ENCODE results near the gene PRDM2. TPM values are rescaled to one million over a fixed set of nuclear protein-coding genes. Genes with fewer than 3 reads are reported as not detected.

PRDM2 gene
- total RNA-seq, 1 experiment from 2014 or later, result 64.2 TPM

- intact Hi-C loops (cut with micrococcal nuclease; ENCODE audit: unreplicated experiment), result no loop called here
- TF ChIP-seq CTCF (conservative IDR thresholded peaks at IDR 0.05; ENCODE audit: low read depth, low read length), result no peak
- CTCF ChIA-PET, result interaction anchor here (0.7 kb wide), 1 partner anchor 385 kb away, joined by 4 read pairs; no protein-coding TSS in a partner anchor
Observed at GRCh38 chr1:13730751-13731482, 30.9 kb downstream of the PRDM2 start.

DNA sequence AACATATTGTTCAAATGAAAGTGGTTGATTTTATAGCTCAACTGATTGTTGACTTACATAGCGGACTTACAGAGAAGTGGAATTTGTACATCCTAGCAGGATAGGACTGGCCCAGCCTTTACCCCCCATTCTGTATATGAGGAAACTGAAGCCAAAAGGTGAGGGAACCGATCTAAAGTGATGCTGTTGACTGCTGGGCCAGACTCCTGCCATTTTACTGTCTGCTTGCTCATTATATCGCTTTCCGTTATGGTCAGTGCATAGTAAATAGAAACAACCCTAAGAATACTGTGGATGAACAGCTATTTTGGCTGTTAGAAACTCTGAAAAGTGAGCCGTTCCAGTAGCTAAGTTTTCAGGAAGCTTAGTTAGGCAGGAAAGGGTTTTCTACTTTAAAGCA is 31.9 kb downstream of the PRDM2 start:
- Histone ChIP-seq H3K4me3 (ENCODE audit: low read depth, low read length, poor library complexity, severe bottlenecking) (no peak overlapping the region), H3K9me3 (ENCODE audit: low read depth, low read length, poor library complexity, severe bottlenecking) (no peaks in the 10 kb centered on the region), H3K27ac (ENCODE audit: low read depth, low read length, poor library complexity, severe bottlenecking) (no peak overlapping the region), H3K36me3 (ENCODE audit: insufficient read depth, low read length, poor library complexity, severe bottlenecking) (no peaks in the 10 kb centered on the region), H3K4me1 (ENCODE audit: insufficient read depth, low read length, poor library complexity, severe bottlenecking) (peaks cover 22% of the 10 kb centered on the region), H3K27me3 (replicated peaks; ENCODE audit: insufficient read depth, low read depth, low read length, poor library complexity) (no peaks in the 10 kb centered on the region)
- POLR2A ChIA-PET (ENCODE audit: low non-redundant PET), result no interaction called here
- TF ChIP-seq CTCF (conservative IDR thresholded peaks at IDR 0.05; ENCODE audit: low read depth, low read length) (no peak), EZH2 (IDR thresholded peaks at IDR 0.05; ENCODE audit: borderline replicate concordance, low read depth, low read length, poor library complexity, severe bottlenecking) (no peak)
- intact Hi-C loops (cut with micrococcal nuclease; ENCODE audit: unreplicated experiment), result no loop called here
- CTCF ChIA-PET, result no interaction called here
- no peak for DNase-seq (ENCODE audit: low spot score)
- BruUV-seq (replicated peaks), result no TSS peak

More at GRCh38 chr1:13730751-13731482, 30.9 kb downstream of the PRDM2 start:
- H3K4me3 ChIP-seq (ENCODE audit: low read depth, low read length, poor library complexity, severe bottlenecking), result no peak overlapping the region
- peaks cover 22% of the 10 kb centered on the region for H3K4me1 ChIP-seq (ENCODE audit: insufficient read depth, low read length, poor library complexity, severe bottlenecking)
- no peak for DNase-seq (ENCODE audit: low spot score)
- no peak overlapping the region for H3K27ac ChIP-seq (ENCODE audit: low read depth, low read length, poor library complexity, severe bottlenecking)
- POLR2A ChIA-PET (ENCODE audit: low non-redundant PET), result no interaction called here
- BruUV-seq (replicated peaks), result no TSS peak
- no peaks in the 10 kb centered on the region for H3K9me3 ChIP-seq (ENCODE audit: low read depth, low read length, poor library complexity, severe bottlenecking)
- no peaks in the 10 kb centered on the region for H3K36me3 ChIP-seq (ENCODE audit: insufficient read depth, low read length, poor library complexity, severe bottlenecking)
- H3K27me3 ChIP-seq (replicated peaks; ENCODE audit: insufficient read depth, low read depth, low read length, poor library complexity), result no peaks in the 10 kb centered on the region

DNA sequence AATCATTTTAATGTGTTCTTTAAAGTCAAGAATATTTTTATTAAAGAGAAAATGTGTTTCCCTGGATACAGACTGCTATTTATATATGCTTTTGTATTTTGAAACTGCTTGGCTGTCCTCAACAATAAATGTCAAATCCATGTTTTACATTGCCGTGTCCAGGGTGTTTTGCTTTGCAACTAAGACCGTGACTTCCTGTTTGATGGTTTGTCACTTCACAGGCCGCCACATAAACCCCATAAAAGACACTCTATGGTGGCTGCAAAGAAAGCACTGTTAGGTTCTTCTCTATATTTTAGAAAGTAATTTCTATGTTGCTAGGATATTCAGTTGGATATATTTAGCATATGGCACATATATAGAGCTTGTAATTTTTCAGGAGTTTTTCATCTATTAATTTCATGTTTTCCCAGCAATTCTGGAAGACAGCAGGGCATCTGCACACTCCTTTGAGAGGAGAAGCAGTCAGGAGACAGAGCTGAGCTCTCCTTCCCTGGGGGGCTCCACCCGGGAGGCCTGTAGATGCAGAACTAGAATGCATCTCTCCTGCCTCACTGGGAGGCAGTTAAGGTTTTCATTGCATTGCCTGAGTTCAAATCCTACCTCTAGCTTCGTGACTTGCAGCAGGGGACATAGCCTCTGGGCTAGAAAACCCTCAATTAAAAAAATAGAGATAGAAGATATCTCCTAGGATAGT is 33.1 kb downstream of the PRDM2 start:
- H3K36me3 ChIP-seq (ENCODE audit: insufficient read depth, low read length, poor library complexity, severe bottlenecking), result no peaks in the 10 kb centered on the region
- peak overlapping the region; percentile 44 for H3K27ac ChIP-seq (ENCODE audit: low read depth, low read length, poor library complexity, severe bottlenecking)
- BruUV-seq (replicated peaks), result no TSS peak
- CTCF ChIA-PET, result no interaction called here
- DNase-seq (ENCODE audit: low spot score), result peak; percentile 42
- POLR2A ChIA-PET (ENCODE audit: low non-redundant PET), result interaction anchor here (0.6 kb wide), 1 partner anchor 26 kb away, joined by 6 read pairs; no protein-coding TSS in a partner anchor
- no peaks in the 10 kb centered on the region for H3K27me3 ChIP-seq (replicated peaks; ENCODE audit: insufficient read depth, low read depth, low read length, poor library complexity)
- intact Hi-C loops (cut with micrococcal nuclease; ENCODE audit: unreplicated experiment), result no loop called here
- H3K4me1 ChIP-seq (ENCODE audit: insufficient read depth, low read length, poor library complexity, severe bottlenecking), result peaks cover 22% of the 10 kb centered on the region
- no peak for TF ChIP-seq CTCF (conservative IDR thresholded peaks at IDR 0.05; ENCODE audit: low read depth, low read length)
- no peak for TF ChIP-seq EZH2 (IDR thresholded peaks at IDR 0.05; ENCODE audit: borderline replicate concordance, low read depth, low read length, poor library complexity, severe bottlenecking)
- no peak overlapping the region for H3K4me3 ChIP-seq (ENCODE audit: low read depth, low read length, poor library complexity, severe bottlenecking)
- H3K9me3 ChIP-seq (ENCODE audit: low read depth, low read length, poor library complexity, severe bottlenecking), result no peaks in the 10 kb centered on the region
